Erythroblast (primary cell): Measurements from ENCODE around the gene APOL4.
"Not testable (repeated sequence)": the region's sequence is repeated elsewhere in the genome, so short reads cannot be mapped to it uniquely, and the experiment has no call there.

Experiments used
- GATA1 ChIP-seq: IDR thresholded peaks from 2 replicates; pipeline ENCODE4 v1.6.1; 2011; ENCODE audit warnings: low read depth, mild to moderate bottlenecking, control low read depth, low read length, moderate library complexity
- POLR2A ChIP-seq: IDR thresholded peaks from 2 replicates; pipeline ENCODE4 v1.6.1; 2011; ENCODE audit warnings: mild to moderate bottlenecking, low read length

GRCh38 chr22:36161793-36162126 is 39.8 kb downstream of the APOL4 start:
- not testable (repeated sequence) for TF ChIP-seq POLR2A, GATA1
